Thoracic aorta (tissue), 2 donors: ENCODE results near the gene NOC4L. TPM values are rescaled to one million over a fixed set of nuclear protein-coding genes. Genes with fewer than 3 reads are reported as not detected.

ENCODE experiments used
- ATAC-seq: fragments of 150-250 bp; one replicate; pipeline ENCODE4 v1.8.0; 2017; ENCODE audit warnings: low read depth; ENCODE audit not compliant: insufficient number of reproducible peaks, low FRiP score
- DNase-seq: peaks from one replicate; pipeline ENCODE4 v3.0.0-alpha.2; 2020; ENCODE audit warnings: low spot score
- H3K27ac ChIP-seq, 2 donors: fragments of 200-600 bp; sonication (generic); 1 replicate in 1 of 2; 2 replicates in 1 of 2; pipeline ENCODE4 v1.5.1; 2016; ENCODE audit warnings: mild to moderate bottlenecking in 2 of 2, moderate library complexity in 2 of 2
- H3K27me3 ChIP-seq: fragments of 200-600 bp; sonication (generic); replicated peaks from 2 replicates; pipeline ENCODE4 v1.6.0; 2016; ENCODE audit warnings: mild to moderate bottlenecking; ENCODE audit not compliant: insufficient read depth
- H3K36me3 ChIP-seq: fragments of 200-600 bp; sonication (generic); one replicate; pipeline ENCODE4 v1.5.1; 2016
- H3K4me1 ChIP-seq, 2 donors: fragments of 200-600 bp; sonication (generic); 1 replicate in 1 of 2; 2 replicates in 1 of 2; pipeline versions ENCODE4 v1.5.1 to v1.6.0; 2016; ENCODE audit warnings: low read depth in 2 of 2, mild to moderate bottlenecking in 1 of 2; ENCODE audit not compliant: control insufficient read depth in 1 of 2
- H3K4me3 ChIP-seq: fragments of 200-600 bp; sonication (generic); 2 replicates; pipeline ENCODE4 v1.5.1; 2016; ENCODE audit warnings: mild to moderate bottlenecking
- H3K9me3 ChIP-seq: fragments of 200-600 bp; sonication (generic); 2 replicates; pipeline ENCODE4 v1.5.1; 2016
- CTCF ChIP-seq: fragments of 200-600 bp; sonication (generic); IDR thresholded peaks from one replicate; pipeline ENCODE4 v1.5.1; 2019; ENCODE audit warnings: antibody characterized with exemption
- total RNA-seq, 2 donors: library from RNA; depleted of rRNA; stranded (reverse); fragments of >200 nt; gene quantifications; one replicate each; pipeline versions ENCODE4 v1.1.0 to v1.2.3, GENCODE V29; 2016

Gene NOC4L
- total RNA-seq, 2 donors from 2014 or later: 5.9 to 8.5 TPM

- no peaks in the 10 kb centered on the region for H3K4me1 ChIP-seq
- ATAC-seq: no peak
These were observed 25.9 kb downstream of the NOC4L start for GRCh38 chr12:132170094-132170636.

GRCh38 chr12:132170637-132171292 is 26.5 kb downstream of the NOC4L start:
- Histone ChIP-seq H3K4me3 (no peak overlapping the region), H3K36me3 (no peaks in the 10 kb centered on the region), H3K27me3 (no peaks in the 10 kb centered on the region), H3K4me1 (no peaks in the 10 kb centered on the region), H3K27ac (no peak overlapping the region), H3K9me3 (no peaks in the 10 kb centered on the region)
- no peak for ATAC-seq
- no peak for DNase-seq
- TF ChIP-seq CTCF: no peak

More at GRCh38 chr12:132170094-132170636, 25.9 kb downstream of the NOC4L start:
- Histone ChIP-seq H3K27ac (no peak overlapping the region), H3K9me3 (no peaks in the 10 kb centered on the region), H3K36me3 (no peaks in the 10 kb centered on the region), H3K4me3 (no peak overlapping the region), H3K27me3 (no peaks in the 10 kb centered on the region)
- DNase-seq: no peak
- no peak for TF ChIP-seq CTCF

GRCh38 chr12:132171293-132171967 is 27.2 kb downstream of the NOC4L start:
- no peaks in the 10 kb centered on the region for H3K9me3 ChIP-seq
- no peaks in the 10 kb centered on the region for H3K4me1 ChIP-seq
- no peak overlapping the region for H3K27ac ChIP-seq
- H3K36me3 ChIP-seq: no peaks in the 10 kb centered on the region
- H3K4me3 ChIP-seq: no peak overlapping the region
- H3K27me3 ChIP-seq: no peaks in the 10 kb centered on the region
- no peak for TF ChIP-seq CTCF
- no peak for ATAC-seq
- no peak for DNase-seq

- no peaks in the 10 kb centered on the region for H3K36me3 ChIP-seq
- H3K4me1 ChIP-seq: no peaks in the 10 kb centered on the region
- H3K4me3 ChIP-seq: no peak overlapping the region
- no peak for ATAC-seq
- no peak overlapping the region for H3K27ac ChIP-seq
- H3K27me3 ChIP-seq: no peaks in the 10 kb centered on the region
- no peak for TF ChIP-seq CTCF
- no peaks in the 10 kb centered on the region for H3K9me3 ChIP-seq
- DNase-seq: no peak
These were observed 27.8 kb downstream of the NOC4L start for GRCh38 chr12:132171968-132172521.

- no peaks in the 10 kb centered on the region for H3K4me1 ChIP-seq
- H3K9me3 ChIP-seq: no peaks in the 10 kb centered on the region
- ATAC-seq (no peak), DNase-seq (no peak)
- no peak overlapping the region for H3K27ac ChIP-seq
- no peak overlapping the region for H3K4me3 ChIP-seq
- no peaks in the 10 kb centered on the region for H3K27me3 ChIP-seq
- H3K36me3 ChIP-seq: no peaks in the 10 kb centered on the region
- no peak for TF ChIP-seq CTCF
These were observed 28.4 kb downstream of the NOC4L start for GRCh38 chr12:132172619-132173018.
